Stimulated activated CD4-positive, alpha-beta T cell treated with anti-CD3 and anti-CD28 coated beads, Interleukin-2, amount 100 ng/mL, for 48 hours (primary cell): ENCODE results near the gene DLEU7.

Source experiments
- DNase-seq, 2 donors: peaks; one replicate each; pipeline ENCODE4 v3.0.0-alpha.2; 2020

Gene DLEU7

DNA sequence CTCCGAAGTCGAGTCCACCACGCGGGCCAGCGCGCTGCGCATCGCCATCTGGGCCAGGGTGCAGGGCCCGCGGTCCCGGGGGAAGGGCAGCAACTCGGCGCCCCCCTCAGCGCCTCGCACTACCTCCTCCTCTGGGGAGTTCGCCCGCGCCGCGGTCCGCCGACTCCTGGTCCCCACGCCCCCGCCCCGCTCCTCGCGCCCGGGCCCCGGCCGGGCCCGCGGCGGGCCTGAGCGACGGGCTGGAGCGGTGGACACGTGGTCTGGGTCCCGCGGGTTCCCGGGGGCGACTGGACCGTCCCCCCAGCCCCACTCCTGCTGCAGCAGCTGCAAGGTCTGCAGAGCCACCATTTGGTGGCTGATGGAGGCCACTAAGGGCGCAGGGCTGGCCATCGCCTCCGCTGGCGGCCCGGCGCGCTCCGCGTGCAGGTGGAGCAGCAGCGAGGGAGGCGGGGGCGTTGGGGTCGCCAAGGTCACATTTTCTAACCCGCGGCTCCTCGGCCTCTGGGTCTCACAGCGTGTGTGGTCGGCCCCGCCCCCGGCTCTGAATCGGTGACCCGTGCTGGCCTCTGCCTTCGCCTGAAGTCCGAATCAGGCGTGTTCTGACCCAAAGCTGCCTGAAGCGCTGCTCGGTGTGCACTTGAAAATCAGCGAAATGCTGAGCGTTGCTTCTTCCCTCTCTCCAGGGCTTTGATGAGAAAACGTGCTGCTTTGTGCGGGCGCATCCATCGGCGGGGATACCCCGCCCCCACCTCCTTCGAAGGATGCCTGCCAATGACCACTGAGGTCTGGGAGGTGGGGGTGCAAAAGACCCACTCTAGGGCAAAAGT is at the start of gene DLEU7:
TSS of gene DLEU7 (minus strand) at position 436 of the 827 bp plus-strand sequence. CDS start at position 390, 46 bp downstream.
- DNase-seq: no peak

DNA sequence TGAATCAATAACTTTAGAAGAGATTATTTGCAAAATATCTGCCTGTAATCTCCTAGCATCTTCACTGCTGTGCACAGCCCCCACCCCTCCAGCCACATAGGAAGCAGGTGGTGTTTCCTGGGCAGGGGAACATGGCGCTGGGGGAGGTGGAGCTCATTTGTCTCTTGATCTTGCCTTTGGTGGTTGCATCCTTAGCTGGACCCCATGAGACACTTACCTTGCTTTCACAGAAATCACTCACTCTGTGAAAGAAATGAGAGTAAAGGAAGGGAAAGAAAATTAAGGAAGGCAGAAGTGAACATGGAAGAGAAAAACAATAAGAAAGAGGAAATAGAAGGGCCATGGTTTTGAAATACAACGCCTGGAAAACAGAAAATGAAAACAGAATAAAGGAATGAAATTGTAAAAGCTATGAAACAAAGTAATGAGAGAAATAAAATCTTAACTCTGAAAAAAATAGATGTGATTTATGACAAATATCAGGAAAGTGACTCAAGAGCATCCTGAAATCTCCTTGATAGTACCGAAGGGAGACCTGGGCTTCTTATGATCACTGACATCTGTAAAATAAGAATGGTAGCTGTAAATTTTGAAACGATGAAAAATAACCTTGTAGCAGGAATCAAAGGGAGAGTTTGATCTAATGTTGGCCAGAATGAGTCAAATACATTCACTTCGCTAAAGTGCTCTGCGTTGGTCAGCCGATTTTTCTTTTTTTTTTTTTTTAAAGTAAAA is 48.9 kb upstream of the DLEU7 start:
- DNase-seq: no peak

DNA sequence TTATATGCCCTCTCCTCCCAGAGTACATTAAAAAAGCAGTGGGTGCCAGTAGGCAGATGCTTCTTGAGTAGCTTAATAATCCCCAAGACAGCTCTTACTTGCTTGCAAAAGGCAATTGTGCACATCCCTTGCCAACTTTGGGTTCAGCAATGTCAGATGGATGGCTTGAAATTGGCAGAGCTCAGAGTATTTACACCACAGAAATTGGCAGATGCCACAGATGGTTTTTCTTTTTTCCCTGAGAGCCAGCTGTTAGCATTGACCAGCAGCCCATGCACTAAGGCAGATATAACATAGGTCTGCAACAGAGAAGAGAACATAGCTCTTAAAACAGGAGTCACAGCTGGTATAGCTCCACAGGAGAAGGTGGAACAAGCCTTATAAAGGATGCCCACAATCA is 47.7 kb upstream of the DLEU7 start:
- DNase-seq: no peak

DNA sequence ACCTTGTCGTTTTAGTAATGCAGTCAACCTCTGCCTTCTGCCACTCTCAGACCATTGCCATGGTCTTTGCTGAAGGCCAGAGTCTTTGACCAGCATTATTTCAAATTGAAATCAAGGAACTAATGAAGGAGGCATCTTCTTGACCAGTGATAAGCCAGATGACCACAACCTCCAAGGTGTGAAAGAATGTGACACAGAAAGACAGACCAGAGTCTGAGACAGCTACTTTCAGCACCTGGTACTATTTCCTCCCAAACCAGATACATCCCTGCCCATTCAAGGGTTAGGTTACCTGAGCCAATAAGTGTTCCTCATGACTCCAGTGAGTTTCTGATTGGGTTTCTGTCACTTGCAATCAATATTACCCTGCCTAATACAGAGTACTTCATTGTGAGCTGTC is 45.8 kb upstream of the DLEU7 start:
- no peak for DNase-seq

- DNase-seq: no peak
Observed at GRCh38 chr13:50888362-50888761, 44.9 kb upstream of the DLEU7 start.

DNA sequence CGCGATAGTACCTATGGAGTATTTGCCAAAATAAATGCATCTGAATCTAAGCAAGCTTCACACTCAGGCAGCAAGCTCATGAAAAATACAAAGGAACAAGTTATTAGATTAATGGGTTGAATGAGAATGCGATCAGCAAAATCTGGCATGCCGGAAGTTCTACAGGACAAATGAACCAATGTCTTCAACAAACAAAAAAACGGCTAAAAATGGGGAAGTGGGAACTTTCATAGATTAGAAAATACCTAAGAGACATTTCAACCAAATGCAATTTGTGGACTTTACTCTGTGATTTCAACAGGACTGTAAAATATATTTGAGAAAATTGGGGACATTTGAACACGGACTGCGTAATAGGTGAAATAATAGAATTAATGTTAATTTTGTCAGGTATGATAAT is 43.7 kb upstream of the DLEU7 start:
- no peak for DNase-seq

DNA sequence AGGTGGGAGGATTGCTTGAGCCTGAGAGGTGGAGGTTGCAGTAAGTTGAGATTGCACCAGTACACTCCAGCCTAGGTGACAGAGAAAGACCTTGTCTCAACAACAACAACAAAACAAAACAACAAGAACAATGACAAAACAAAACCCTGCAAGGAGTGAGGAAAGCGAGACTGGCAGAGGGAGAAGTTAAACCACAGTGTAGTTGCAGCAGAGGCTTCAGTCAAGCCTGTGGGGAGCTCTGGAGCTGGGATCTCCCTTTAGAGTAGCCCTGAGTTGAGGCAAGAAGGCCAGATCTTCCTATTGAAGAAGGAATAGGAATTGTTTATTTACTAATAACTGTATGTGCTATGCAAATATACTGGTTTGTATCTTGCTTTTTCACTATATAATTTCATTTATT is 40.8 kb upstream of the DLEU7 start:
- no peak for DNase-seq

DNA sequence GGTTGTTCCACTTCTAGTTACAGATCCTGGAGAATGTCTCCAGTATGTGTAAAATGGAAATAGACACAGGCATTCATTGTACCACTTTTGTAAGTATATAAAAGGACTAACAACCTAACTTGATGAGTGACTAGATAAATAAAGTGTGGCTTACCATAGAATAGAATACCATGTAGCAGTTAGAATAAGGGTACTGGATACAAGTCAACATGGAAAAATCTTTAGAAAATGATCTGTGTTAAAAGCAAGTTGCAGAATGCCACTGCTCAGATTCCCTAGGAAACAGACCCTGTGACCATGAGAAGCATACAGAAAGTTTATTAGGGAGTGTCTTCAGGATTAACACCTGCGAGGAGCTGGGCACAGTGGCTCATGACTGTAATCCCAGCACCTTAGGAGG is 40.2 kb upstream of the DLEU7 start:
- no peak for DNase-seq

- no peak for DNase-seq
Observed at GRCh38 chr13:50882816-50883435, 39.4 kb upstream of the DLEU7 start.

DNA sequence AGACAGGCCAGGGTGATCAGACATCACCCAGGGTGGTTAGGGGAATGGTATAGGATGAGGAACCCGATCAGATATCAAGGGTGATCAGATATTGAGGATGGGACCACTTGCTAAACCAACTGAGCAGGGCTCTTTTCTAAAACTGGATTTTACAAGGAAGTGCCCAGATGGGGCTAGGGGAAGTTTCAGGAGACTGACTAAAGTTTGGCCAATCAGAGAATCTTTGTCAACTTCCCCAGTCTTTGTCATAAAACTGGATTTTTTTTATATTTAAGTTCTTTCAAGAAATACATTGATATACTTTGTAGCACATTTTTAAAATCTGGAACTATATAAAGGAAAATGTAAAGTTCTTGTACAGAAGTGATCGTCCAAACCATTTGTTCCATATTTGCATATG is 30.5 kb upstream of the DLEU7 start:
- DNase-seq: no peak

- no peak for DNase-seq
Observed at GRCh38 chr13:50873467-50873866, 30.0 kb upstream of the DLEU7 start.

DNA sequence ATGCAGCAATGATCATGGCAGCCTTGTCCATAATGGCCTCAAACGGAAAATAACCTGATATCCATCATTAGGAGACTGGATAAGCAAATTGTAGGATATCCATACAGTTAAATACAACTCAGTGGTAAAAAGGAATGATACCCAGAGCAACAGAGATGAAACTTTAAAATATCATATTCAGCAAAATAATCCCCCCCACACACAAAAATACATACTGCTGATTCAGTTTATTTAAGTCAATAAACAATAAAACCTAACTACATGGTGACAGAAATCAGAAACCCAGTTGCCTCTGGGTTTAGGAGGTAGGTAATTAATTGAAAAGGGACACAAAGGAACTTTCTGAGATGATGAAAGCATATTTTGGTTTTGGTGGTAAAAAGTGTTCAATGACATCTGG is 27.9 kb upstream of the DLEU7 start:
- DNase-seq: no peak

GRCh38 chr13:50867637-50867945 is 24.1 kb upstream of the DLEU7 start:
- no peak for DNase-seq

GRCh38 chr13:50866817-50867636 is 23.5 kb upstream of the DLEU7 start:
- no peak for DNase-seq

DNA sequence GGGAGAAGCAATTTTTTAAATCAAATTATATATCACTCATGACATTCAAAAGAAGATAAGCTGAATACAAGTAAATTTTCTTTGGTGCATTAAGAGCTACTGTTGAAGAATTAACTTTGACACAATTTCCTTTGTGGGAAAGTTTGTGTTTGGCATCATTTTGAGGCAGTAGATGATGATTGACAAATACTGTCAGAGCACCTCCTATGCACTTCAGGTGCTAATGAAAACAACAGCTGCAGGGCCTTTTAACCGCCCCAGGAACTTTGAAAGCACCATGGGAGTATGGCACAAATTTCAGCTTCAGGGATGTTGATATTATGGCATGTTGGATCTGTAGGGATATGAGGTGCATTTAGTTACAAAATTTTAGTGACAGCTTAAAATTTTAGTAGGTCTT is 21.0 kb upstream of the DLEU7 start:
- DNase-seq: no peak

DNA sequence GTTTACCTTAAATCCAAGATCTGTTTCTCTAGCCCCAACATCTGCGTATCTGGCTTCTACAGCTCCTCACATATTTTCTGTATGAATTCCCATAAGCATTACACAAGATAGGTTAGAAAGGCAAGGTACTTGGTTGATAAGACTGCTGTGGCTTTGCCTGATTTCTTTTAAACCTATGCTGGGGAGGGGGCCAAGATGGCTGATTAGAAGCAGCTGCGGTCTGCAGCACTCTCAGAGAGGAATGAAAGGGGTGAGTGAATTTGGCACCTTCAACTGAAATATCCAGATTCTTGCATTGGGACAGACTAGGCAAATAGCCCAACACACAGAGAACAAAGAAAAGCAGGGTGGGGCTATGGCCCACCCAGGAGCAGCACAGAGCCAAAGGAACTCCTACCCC is 12.2 kb upstream of the DLEU7 start:
- DNase-seq: no peak

DNA sequence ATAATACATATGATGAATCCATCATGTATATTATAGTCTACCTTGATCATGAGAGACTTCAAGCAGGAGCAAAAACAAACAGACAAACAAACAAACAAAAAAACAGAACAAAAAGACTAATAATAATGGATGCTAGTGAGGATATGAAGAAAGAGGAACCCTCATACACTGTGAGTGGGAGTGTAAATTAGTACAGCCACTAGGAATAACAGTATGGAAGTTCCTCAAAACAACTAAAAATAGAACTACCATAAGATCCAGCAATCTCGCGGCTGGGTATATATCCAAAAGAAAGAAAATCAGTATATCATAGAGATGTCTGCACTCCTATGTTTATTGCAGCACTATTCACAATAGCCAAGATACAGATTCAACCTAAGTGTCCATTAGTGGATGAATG is 7.0 kb upstream of the DLEU7 start:
- no peak for DNase-seq

GRCh38 chr13:50847501-50847900 is 4.0 kb upstream of the DLEU7 start:
- no peak for DNase-seq

DNA sequence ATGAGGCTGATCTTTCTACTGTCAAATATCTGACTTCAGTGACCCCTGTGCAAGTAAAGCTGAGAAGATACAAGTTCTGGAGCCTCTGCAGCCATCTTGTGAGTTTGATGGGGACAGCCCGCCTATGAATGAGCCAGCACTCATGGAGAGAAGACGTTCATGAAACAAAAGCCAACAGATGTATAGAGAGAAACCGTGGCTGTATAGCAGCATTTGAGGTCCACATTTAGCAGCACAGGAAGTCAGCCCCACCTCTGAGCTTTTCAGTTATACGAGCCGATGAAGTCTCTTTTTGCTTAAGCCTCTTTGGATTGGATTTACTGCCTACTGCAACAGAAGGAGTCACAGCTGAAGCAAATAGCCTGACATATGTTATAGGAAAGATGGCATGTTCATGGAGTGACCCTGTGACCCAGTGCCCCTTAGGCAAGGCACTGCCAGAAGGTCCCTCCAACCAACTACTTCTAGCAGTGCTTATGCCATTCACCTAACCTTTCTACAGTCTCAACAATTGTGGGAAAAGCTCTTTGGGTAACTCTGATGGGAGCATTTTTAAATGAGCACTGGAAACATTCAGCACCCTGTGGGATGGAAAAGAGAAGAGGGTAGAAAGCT is 3.5 kb upstream of the DLEU7 start:
- no peak for DNase-seq

DNA sequence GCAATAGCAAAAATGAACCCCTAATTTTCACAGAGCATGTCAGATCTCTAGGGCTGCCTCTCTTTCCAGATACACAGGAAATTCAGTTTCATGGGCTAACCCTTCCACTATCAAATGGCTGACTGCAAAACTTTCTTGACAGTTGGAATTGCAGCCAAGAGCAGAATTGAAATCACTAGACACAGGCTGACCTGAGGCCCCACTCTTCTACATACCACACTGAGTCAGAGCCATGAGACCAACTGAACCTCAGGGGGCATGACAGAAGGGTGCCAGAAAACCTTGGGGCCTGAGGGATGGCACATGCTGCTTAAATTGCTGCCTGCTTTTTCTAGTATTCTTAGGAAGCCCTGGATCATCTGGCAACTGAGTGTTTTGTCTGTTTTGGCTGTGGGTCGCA is 1.7 kb upstream of the DLEU7 start:
- DNase-seq: no peak

- DNase-seq: no peak
Observed at GRCh38 chr13:50844084-50844875, 788 bp upstream of the DLEU7 start.

DNA sequence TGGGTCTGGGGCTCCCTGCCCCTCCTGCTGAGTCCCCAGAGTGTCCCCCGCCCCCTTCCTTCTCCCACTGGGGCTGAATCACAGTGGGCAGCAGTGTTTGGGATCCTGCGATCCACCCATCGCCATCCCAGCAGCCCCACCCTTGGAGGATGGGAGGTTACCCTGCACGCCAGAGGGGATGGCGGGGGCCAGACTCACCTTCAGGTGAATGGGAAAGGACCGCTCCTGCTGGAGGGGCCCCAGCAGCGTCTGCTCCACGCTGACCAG is 569 bp downstream of the DLEU7 start:
- DNase-seq: no peak
